Stomach (tissue), 9 donors: ENCODE results near the gene SMYD3. TPM values are rescaled to one million over a fixed set of nuclear protein-coding genes. Genes with fewer than 3 reads are reported as not detected.

Experiments
- DNase-seq, 2 donors: peaks; one replicate each; pipeline versions ENCODE4 v3.0.0 to v3.0.0-alpha.2; 2013 to 2019
- H3K27ac ChIP-seq, 5 donors: fragments of 200-600 bp in 4 of 5; sonication (generic) in 4 of 5; one replicate each; pipeline ENCODE4 v1.5.1; 2013 to 2019; ENCODE audit warnings: mild to moderate bottlenecking in 1 of 5, moderate library complexity in 1 of 5
- H3K27me3 ChIP-seq, 3 donors: fragments of 200-600 bp; sonication (generic); one replicate each; pipeline ENCODE4 v1.5.1; 2017 to 2019; ENCODE audit warnings: mixed run types in 1 of 3
- H3K36me3 ChIP-seq, 4 donors: fragments of 200-600 bp; sonication (generic); 1 replicate in 3 of 4; 2 replicates in 1 of 4; pipeline ENCODE4 v1.5.1; 2016 to 2019
- H3K4me1 ChIP-seq, 4 donors: fragments of 200-600 bp; sonication (generic); one replicate each; pipeline ENCODE4 v1.5.1; 2016 to 2019
- H3K4me3 ChIP-seq, 4 donors: fragments of 200-600 bp; sonication (generic) in 3 of 4; one replicate each; pipeline ENCODE4 v1.5.1; 2016 to 2019; ENCODE audit warnings: mild to moderate bottlenecking in 1 of 4
- H3K9me3 ChIP-seq, 4 donors: fragments of 200-600 bp; sonication (generic); one replicate each; pipeline ENCODE4 v1.5.1; 2016 to 2019
- EP300 ChIP-seq: sonication (generic); formaldehyde crosslinking; IDR thresholded peaks from one replicate; pipeline ENCODE4 v1.6.1; 2017; ENCODE audit warnings: antibody characterized with exemption
- POLR2A ChIP-seq, 4 donors: fragments of 450-650 bp; IDR thresholded peaks; one replicate each; pipeline ENCODE4 v1.6.1; 2016; ENCODE audit warnings: antibody characterized with exemption in 4 of 4, control low read depth in 2 of 4, mild to moderate bottlenecking in 1 of 4, moderate library complexity in 1 of 4
- POLR2AphosphoS5 ChIP-seq, 3 donors: sonication (generic); formaldehyde crosslinking; IDR thresholded peaks; one replicate each; pipeline ENCODE4 v1.6.1; 2016; ENCODE audit warnings: antibody characterized with exemption in 3 of 3
- WGBS, 5 donors: extraction: QIAGEN DNeasy Blood & Tissue Kit in 3 of 5; methylation state at CpG; one replicate each; pipeline versions ENCODE4 v1.1.5 to v1.1.7; 2013 to 2018; 5-methylcytosine and 5-hydroxymethylcytosine counted together
- intact Hi-C: fragments of 100-400 bp; cut with DNase I; formaldehyde crosslinking; loops from one replicate; pipeline ENCODE4 v1.15.1; 2023; ENCODE audit warnings: low total_unique reads
- polyA plus RNA-seq, 3 donors: library from polyadenylated mRNA; stranded (reverse); fragments of 200-250 nt; gene quantifications; one replicate each; pipeline ENCODE4 v1.2.3, GENCODE V29; 2013
- total RNA-seq, 5 donors: library from RNA; depleted of rRNA; stranded (reverse); fragments of >200 nt; gene quantifications; one replicate each; pipeline versions ENCODE4 v1.1.0 to v1.2.3, GENCODE V29; 2014 to 2016
- TF ChIP-seq, protein P1 (sequence below), 7 experiments: fragments of 450-650 bp in 4 of 7; fragments of 200-600 bp in 3 of 7; sonication (generic) in 3 of 7; IDR thresholded peaks; one replicate each; pipeline ENCODE4 v1.5.1; 2016 to 2019; ENCODE audit warnings: antibody characterized with exemption in 7 of 7, control low read depth in 2 of 7, mild to moderate bottlenecking in 1 of 7
- donor health status: healthy with polysubstance abuse.
- donor health status: Bipolar disorder and iron deficiency.
- donor health status: healthy.

SMYD3 gene
- total and polyA plus RNA-seq, 8 donors = 6.4 to 196 (median 27.8) TPM

DNA sequence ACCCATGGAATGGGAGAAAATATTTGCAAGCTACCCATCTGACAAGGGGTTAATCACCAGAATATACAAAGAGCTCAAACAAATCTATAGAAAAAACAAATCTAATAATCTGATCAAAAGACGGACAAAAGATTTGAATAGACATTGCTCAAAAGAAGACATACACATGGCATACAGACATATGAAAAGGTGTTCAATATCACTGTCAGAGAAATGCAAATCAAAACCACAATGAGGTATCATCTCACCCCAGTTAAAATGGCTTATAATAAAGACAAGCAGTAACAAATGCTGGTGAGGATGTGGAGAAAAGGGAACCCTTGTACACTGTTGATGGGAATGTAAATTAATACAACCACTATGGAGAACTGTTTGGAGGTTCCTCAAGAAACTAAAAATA, 600.9 kb downstream of the SMYD3 start:
- H3K4me3 ChIP-seq = no peak overlapping the region
- no peaks in the 10 kb centered on the region for H3K4me1 ChIP-seq
- no peak for DNase-seq
- peaks cover 0 to 15% (median 4%) of the 10 kb centered on the region in 4 donors for H3K36me3 ChIP-seq
- no peaks in the 10 kb centered on the region for H3K9me3 ChIP-seq
- WGBS, 5 donors = 58 to 87% (median 71%) methylated on average over 1 of the region's 1 CpG
- intact Hi-C loops = no loop called here
- H3K27me3 ChIP-seq = no peaks in the 10 kb centered on the region
- no peak for TF ChIP-seq POLR2A (IDR thresholded peaks at IDR 0.05)
- TF ChIP-seq EP300 = no peak
- TF ChIP-seq POLR2AphosphoS5 (IDR thresholded peaks at IDR 0.05) = no peak
- TF ChIP-seq, protein P1, sequence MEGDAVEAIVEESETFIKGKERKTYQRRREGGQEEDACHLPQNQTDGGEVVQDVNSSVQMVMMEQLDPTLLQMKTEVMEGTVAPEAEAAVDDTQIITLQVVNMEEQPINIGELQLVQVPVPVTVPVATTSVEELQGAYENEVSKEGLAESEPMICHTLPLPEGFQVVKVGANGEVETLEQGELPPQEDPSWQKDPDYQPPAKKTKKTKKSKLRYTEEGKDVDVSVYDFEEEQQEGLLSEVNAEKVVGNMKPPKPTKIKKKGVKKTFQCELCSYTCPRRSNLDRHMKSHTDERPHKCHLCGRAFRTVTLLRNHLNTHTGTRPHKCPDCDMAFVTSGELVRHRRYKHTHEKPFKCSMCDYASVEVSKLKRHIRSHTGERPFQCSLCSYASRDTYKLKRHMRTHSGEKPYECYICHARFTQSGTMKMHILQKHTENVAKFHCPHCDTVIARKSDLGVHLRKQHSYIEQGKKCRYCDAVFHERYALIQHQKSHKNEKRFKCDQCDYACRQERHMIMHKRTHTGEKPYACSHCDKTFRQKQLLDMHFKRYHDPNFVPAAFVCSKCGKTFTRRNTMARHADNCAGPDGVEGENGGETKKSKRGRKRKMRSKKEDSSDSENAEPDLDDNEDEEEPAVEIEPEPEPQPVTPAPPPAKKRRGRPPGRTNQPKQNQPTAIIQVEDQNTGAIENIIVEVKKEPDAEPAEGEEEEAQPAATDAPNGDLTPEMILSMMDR (IDR thresholded peaks at IDR 0.05) = no peak
- no peak overlapping the region for H3K27ac ChIP-seq

DNA sequence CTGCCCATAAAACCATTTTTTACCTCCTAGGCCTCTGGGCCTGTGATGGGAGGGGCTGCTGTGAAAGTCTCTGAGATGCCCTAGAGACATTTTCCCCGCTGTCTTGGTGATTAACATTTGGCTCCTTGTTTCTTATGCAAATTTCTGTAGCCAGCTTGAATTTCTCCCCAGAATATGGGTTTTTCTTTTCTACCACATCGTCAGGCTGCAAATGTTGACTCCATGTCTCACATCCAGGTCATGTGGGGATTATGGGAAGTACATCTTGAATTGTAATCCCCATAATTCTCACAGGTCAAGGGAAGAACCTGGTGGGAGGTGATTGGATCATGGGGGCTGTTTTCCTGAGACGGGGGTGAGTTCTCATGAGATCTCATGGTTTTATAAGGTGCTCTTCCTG, 603.2 kb downstream of the SMYD3 start:
- peaks cover 0 to 15% (median 4%) of the 10 kb centered on the region in 4 donors for H3K36me3 ChIP-seq
- no peaks in the 10 kb centered on the region for H3K4me1 ChIP-seq
- H3K27ac ChIP-seq = no peak overlapping the region
- no peak overlapping the region for H3K4me3 ChIP-seq
- no peaks in the 10 kb centered on the region for H3K9me3 ChIP-seq
- no peak for DNase-seq
- no peak for TF ChIP-seq EP300
- TF ChIP-seq, protein P1 (IDR thresholded peaks at IDR 0.05) = no peak
- no peak for TF ChIP-seq POLR2AphosphoS5 (IDR thresholded peaks at IDR 0.05)
- TF ChIP-seq POLR2A (IDR thresholded peaks at IDR 0.05) = no peak
- intact Hi-C loops = no loop called here
- H3K27me3 ChIP-seq = no peaks in the 10 kb centered on the region
- 93 to 100% (median 95%) methylated on average over 3 of the region's 3 CpGs for WGBS, 5 donors

DNA sequence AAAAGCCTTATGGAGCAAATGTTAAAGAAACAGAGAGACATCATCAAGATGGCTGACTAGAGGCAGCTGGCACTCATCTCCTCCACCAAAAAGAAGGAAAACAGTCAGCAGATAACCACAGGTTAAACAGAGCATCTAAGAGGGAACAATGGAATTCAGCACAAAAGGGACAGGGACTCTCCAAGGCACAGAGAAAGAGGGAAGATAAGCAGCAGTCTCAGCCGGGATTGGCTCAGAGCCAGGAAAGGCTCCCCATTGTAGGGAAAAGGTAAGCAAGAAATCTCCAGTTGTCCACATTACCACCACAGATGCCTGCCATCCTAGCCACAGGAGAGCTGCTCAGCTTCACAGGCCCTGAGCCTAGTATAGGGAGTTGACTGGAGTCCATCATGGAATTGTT, 605.5 kb downstream of the SMYD3 start:
- DNase-seq = no peak
- 22 to 54% (median 48%) methylated on average over 1 of the region's 1 CpG for WGBS, 5 donors
- H3K27ac ChIP-seq = no peak overlapping the region
- H3K4me1 ChIP-seq = no peaks in the 10 kb centered on the region
- peaks cover 0 to 15% (median 4%) of the 10 kb centered on the region in 4 donors for H3K36me3 ChIP-seq
- TF ChIP-seq, protein P1 (IDR thresholded peaks at IDR 0.05) = no peak
- no peak for TF ChIP-seq POLR2AphosphoS5 (IDR thresholded peaks at IDR 0.05)
- no peak for TF ChIP-seq POLR2A (IDR thresholded peaks at IDR 0.05)
- no peak for TF ChIP-seq EP300
- H3K9me3 ChIP-seq = no peaks in the 10 kb centered on the region
- intact Hi-C loops = no loop called here
- H3K27me3 ChIP-seq = no peaks in the 10 kb centered on the region
- H3K4me3 ChIP-seq = no peak overlapping the region

DNA sequence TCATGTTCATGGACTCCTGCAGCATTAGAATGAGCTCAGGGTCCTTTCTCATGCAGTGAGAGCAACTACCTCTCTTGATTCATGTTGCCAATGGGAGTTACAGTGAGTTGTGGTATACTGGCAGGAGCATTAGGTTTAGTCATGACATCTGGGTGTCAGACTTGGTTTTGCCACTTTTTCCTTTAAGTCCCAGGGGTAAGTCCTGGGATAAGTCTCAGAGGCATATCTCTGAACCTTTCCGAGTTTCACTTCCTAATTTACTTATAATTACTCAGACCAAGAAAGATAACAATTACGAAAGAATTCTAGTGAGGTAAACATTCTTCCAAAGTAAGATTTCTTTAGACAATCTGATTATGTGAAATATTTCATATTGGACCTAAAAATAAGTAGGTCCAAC, 606.0 kb downstream of the SMYD3 start:
- Histone ChIP-seq H3K36me3 (peaks cover 0 to 15% (median 4%) of the 10 kb centered on the region in 4 donors), H3K27ac (no peak overlapping the region), H3K27me3 (no peaks in the 10 kb centered on the region), H3K4me3 (no peak overlapping the region), H3K9me3 (no peaks in the 10 kb centered on the region), H3K4me1 (no peaks in the 10 kb centered on the region)
- WGBS, 5 donors = 46 to 67% (median 56%) methylated on average over 2 of the region's 2 CpGs
- intact Hi-C loops = no loop called here
- DNase-seq = no peak
- TF ChIP-seq POLR2AphosphoS5 (IDR thresholded peaks at IDR 0.05) (no peak), EP300 (no peak), POLR2A (IDR thresholded peaks at IDR 0.05) (no peak)
- TF ChIP-seq, protein P1 (IDR thresholded peaks at IDR 0.05) = no peak
